ENCODE measurements around the gene HNF1A.

The HNF1A gene

DNA sequence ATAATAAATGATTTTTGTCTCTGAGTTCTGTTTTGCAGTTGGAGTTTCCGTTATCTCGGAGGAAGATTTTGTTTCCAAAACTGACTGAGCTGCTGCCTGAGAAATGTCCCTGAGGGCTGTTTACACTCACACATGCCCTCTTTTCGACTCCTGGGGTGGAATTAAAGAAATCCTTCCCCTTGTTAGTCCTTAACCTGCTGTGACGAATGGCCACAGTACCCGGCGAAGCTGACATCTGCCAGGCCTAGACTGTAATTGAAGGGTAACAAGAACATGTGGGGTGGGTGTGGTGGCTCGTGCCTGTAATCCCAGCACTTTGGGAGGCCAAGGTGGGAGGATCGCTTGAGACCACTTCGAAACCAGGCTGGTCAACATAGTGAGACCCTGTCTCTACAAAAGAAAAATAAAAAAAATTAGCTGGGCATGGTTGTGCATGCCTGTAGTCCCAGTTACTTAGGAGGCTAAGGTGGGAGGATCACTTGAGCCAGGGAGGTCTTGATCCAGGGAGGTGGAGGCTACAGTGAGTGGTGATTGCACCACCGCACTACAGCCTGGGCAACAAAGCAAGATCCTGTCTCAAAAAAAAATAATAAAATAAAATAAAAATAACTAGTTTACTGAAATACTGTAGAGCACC is 52.4 kb downstream of the HNF1A start:
- H3K27ac ChIP-seq (ENCODE audit: low read depth, low read length), result no peak overlapping the region
- no peak overlapping the region for H2BK15ac ChIP-seq (replicated peaks; ENCODE audit: low read depth)
- no peak overlapping the region for H3K23ac ChIP-seq (ENCODE audit: low read length)
- WGBS (ENCODE audit: extremely low coverage, insufficient coverage, low lambda C conversion rate), result no CpG with 5 or more reads among the region's 10 CpGs
- no peak overlapping the region for H3K18ac ChIP-seq (ENCODE audit: low read length)
- no peak overlapping the region for H3K4me2 ChIP-seq (ENCODE audit: low read length)
- H3K4me1 ChIP-seq (ENCODE audit: control insufficient read depth, low read depth, low read length), result no peaks in the 10 kb centered on the region
- no peak overlapping the region for H2BK120ac ChIP-seq (ENCODE audit: low read depth, low read length)
- no peak overlapping the region for H3K4ac ChIP-seq (ENCODE audit: low read depth, low read length)
- no peak overlapping the region for H3K9ac ChIP-seq (ENCODE audit: low read length)
- H2BK5ac ChIP-seq (ENCODE audit: low read length), result no peak overlapping the region
- no peaks in the 10 kb centered on the region for H3K79me1 ChIP-seq (ENCODE audit: low read length)
- no peaks in the 10 kb centered on the region for H3K27me3 ChIP-seq (ENCODE audit: insufficient read depth, low read length, poor library complexity)
- no peak overlapping the region for H4K8ac ChIP-seq (ENCODE audit: low read depth, low read length)
- no peak overlapping the region for H3K4me3 ChIP-seq (ENCODE audit: low read length)
- no peak overlapping the region for H2AK5ac ChIP-seq (ENCODE audit: low read length)
- H3K56ac ChIP-seq (ENCODE audit: low read length), result no peak overlapping the region
- H3K36me3 ChIP-seq (ENCODE audit: control insufficient read depth, insufficient read depth, low read length), result no peaks in the 10 kb centered on the region
- H4K5ac ChIP-seq (ENCODE audit: low read length), result no peak overlapping the region
- no peak for DNase-seq
- no peaks in the 10 kb centered on the region for H3K79me2 ChIP-seq (ENCODE audit: control insufficient read depth, insufficient read depth, low read length)

- H2AK5ac ChIP-seq (ENCODE audit: low read length), result no peak overlapping the region
- no CpG with 5 or more reads among the region's 10 CpGs for WGBS (ENCODE audit: extremely low coverage, insufficient coverage, low lambda C conversion rate)
- H3K18ac ChIP-seq (ENCODE audit: low read length), result no peak overlapping the region
- no peak overlapping the region for H3K56ac ChIP-seq (ENCODE audit: low read length)
- H2BK5ac ChIP-seq (ENCODE audit: low read length), result no peak overlapping the region
- no peak overlapping the region for H3K27ac ChIP-seq (ENCODE audit: low read depth, low read length)
- H3K23ac ChIP-seq (ENCODE audit: low read length), result no peak overlapping the region
- H3K36me3 ChIP-seq (ENCODE audit: control insufficient read depth, insufficient read depth, low read length), result no peaks in the 10 kb centered on the region
- H3K4me1 ChIP-seq (ENCODE audit: control insufficient read depth, low read depth, low read length), result no peaks in the 10 kb centered on the region
- H2BK15ac ChIP-seq (replicated peaks; ENCODE audit: low read depth), result no peak overlapping the region
- no peak overlapping the region for H3K4me2 ChIP-seq (ENCODE audit: low read length)
- no peak overlapping the region for H3K9ac ChIP-seq (ENCODE audit: low read length)
- DNase-seq, result no peak
- H4K5ac ChIP-seq (ENCODE audit: low read length), result no peak overlapping the region
- H3K4ac ChIP-seq (ENCODE audit: low read depth, low read length), result no peak overlapping the region
- no peak overlapping the region for H3K4me3 ChIP-seq (ENCODE audit: low read length)
- no peaks in the 10 kb centered on the region for H3K79me1 ChIP-seq (ENCODE audit: low read length)
- H2BK120ac ChIP-seq (ENCODE audit: low read depth, low read length), result no peak overlapping the region
- no peaks in the 10 kb centered on the region for H3K79me2 ChIP-seq (ENCODE audit: control insufficient read depth, insufficient read depth, low read length)
- H4K8ac ChIP-seq (ENCODE audit: low read depth, low read length), result no peak overlapping the region
- no peaks in the 10 kb centered on the region for H3K27me3 ChIP-seq (ENCODE audit: insufficient read depth, low read length, poor library complexity)
Measured at GRCh38 chr12:121033625-121034349, 55.4 kb downstream of the HNF1A start.

- Histone ChIP-seq H3K27me3 (ENCODE audit: insufficient read depth, low read length, poor library complexity) (no peaks in the 10 kb centered on the region), H2BK15ac (replicated peaks; ENCODE audit: low read depth) (no peak overlapping the region), H3K4me3 (ENCODE audit: low read length) (no peak overlapping the region), H3K56ac (ENCODE audit: low read length) (no peak overlapping the region), H3K79me2 (ENCODE audit: control insufficient read depth, insufficient read depth, low read length) (no peaks in the 10 kb centered on the region), H3K4ac (ENCODE audit: low read depth, low read length) (no peak overlapping the region), H2BK120ac (ENCODE audit: low read depth, low read length) (no peak overlapping the region), H3K23ac (ENCODE audit: low read length) (no peak overlapping the region), H2AK5ac (ENCODE audit: low read length) (no peak overlapping the region), H2BK5ac (ENCODE audit: low read length) (no peak overlapping the region), H3K9ac (ENCODE audit: low read length) (no peak overlapping the region), H3K18ac (ENCODE audit: low read length) (no peak overlapping the region), H4K5ac (ENCODE audit: low read length) (no peak overlapping the region), H3K4me1 (ENCODE audit: control insufficient read depth, low read depth, low read length) (no peaks in the 10 kb centered on the region), H3K27ac (ENCODE audit: low read depth, low read length) (no peak overlapping the region), H3K36me3 (ENCODE audit: control insufficient read depth, insufficient read depth, low read length) (no peaks in the 10 kb centered on the region), H3K79me1 (ENCODE audit: low read length) (no peaks in the 10 kb centered on the region), H4K8ac (ENCODE audit: low read depth, low read length) (no peak overlapping the region), H3K4me2 (ENCODE audit: low read length) (no peak overlapping the region)
- WGBS (ENCODE audit: extremely low coverage, insufficient coverage, low lambda C conversion rate), result no CpG with 5 or more reads among the region's 9 CpGs
- DNase-seq, result no peak
Measured at GRCh38 chr12:121034616-121035305, 56.4 kb downstream of the HNF1A start.

DNA sequence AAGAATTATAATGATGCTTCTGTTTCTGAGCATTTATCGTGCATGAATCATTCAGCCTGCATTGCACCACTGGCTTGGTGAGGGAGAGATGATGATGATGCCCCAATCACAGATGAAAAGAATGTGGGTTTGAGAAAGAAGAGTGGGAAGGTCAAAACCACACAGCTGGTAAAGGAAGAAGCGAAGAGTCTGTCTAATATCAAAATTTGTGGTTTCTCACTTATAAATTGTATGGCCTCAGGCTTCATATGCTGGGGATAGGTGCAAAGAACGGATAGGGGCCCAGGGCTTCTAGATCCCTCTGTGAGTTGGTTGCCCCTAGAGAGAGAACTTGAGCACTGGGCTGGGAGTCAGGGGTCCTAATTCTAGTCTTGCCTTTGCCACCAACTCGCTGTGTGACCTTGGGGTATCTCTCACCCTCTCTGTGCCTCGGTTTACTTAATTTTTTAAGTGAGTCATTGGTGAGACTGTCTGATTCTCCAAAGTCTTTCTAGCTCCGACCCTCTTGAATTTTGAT is 58.5 kb downstream of the HNF1A start:
- Histone ChIP-seq H2AK5ac (ENCODE audit: low read length) (no peak overlapping the region), H3K36me3 (ENCODE audit: control insufficient read depth, insufficient read depth, low read length) (no peaks in the 10 kb centered on the region), H3K4me3 (ENCODE audit: low read length) (no peak overlapping the region), H2BK15ac (replicated peaks; ENCODE audit: low read depth) (no peak overlapping the region), H3K56ac (ENCODE audit: low read length) (no peak overlapping the region), H4K5ac (ENCODE audit: low read length) (no peak overlapping the region), H2BK120ac (ENCODE audit: low read depth, low read length) (no peak overlapping the region), H3K18ac (ENCODE audit: low read length) (no peak overlapping the region), H3K79me2 (ENCODE audit: control insufficient read depth, insufficient read depth, low read length) (no peaks in the 10 kb centered on the region), H3K23ac (ENCODE audit: low read length) (no peak overlapping the region), H4K8ac (ENCODE audit: low read depth, low read length) (no peak overlapping the region), H3K4me2 (ENCODE audit: low read length) (no peak overlapping the region), H3K9ac (ENCODE audit: low read length) (no peak overlapping the region), H3K27ac (ENCODE audit: low read depth, low read length) (no peak overlapping the region), H2BK5ac (ENCODE audit: low read length) (no peak overlapping the region), H3K79me1 (ENCODE audit: low read length) (no peaks in the 10 kb centered on the region), H3K4me1 (ENCODE audit: control insufficient read depth, low read depth, low read length) (no peaks in the 10 kb centered on the region), H3K4ac (ENCODE audit: low read depth, low read length) (no peak overlapping the region), H3K27me3 (ENCODE audit: insufficient read depth, low read length, poor library complexity) (no peaks in the 10 kb centered on the region)
- WGBS (ENCODE audit: extremely low coverage, insufficient coverage, low lambda C conversion rate), result no CpG with 5 or more reads among the region's 6 CpGs
- no peak for DNase-seq

DNA sequence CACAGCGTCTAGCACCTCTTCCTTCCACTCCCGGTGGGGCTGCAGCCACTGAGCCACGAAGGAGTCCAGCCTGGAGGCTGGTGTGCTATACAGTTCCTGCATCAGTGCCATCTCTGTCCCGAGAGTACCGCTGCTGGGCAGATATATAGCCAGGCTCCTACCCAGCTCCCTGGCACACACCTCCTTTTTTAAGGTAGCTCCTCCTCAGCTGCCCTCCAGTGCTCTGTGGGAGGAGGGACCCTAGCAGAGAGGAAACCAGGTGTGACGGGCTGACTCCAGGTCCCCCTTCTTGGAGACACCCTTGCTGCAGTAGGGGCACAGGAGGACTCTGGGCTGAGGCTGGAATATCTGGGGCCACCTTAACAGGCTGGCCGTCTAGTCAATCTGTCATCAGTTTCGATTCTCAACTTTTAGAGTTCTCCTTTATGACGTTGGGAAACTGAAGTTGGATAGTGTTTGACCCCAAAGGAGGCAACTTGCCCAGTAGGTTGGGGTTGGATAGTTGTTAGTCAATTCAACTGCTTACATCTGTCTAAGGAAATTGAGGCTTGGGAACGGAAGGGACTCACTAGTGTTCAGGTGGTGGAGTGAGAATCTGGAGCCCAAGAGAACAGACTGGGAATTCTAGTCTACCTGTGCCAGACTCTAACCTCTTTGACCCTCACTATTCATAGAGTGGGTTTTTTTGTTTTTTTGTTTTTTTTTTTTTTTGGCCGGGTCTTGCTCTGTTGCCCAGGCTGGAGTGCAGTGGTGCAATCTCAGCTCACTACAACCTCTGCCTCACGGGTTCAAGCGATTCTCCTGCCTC is 60.7 kb downstream of the HNF1A start, which contains the start of gene OASL:
Gene OASL, minus strand, starts transcription at position 386 of the 808 bp plus-strand sequence. Its CDS starts 275 bp downstream, at position 111.
- no peak within 1 kb of the TSS for H4K5ac ChIP-seq (ENCODE audit: low read length)
- H3K4me1 ChIP-seq (ENCODE audit: control insufficient read depth, low read depth, low read length), result no peaks in the 10 kb centered on the region
- H2BK15ac ChIP-seq (replicated peaks; ENCODE audit: low read depth), result no peak within 1 kb of the TSS
- no peak within 1 kb of the TSS for H3K23ac ChIP-seq (ENCODE audit: low read length)
- no peak within 1 kb of the TSS for H4K8ac ChIP-seq (ENCODE audit: low read depth, low read length)
- H3K27me3 ChIP-seq (ENCODE audit: insufficient read depth, low read length, poor library complexity), result no peaks in the 10 kb centered on the region
- H3K27ac ChIP-seq (ENCODE audit: low read depth, low read length), result no peak within 1 kb of the TSS
- no peak within 1 kb of the TSS for H3K9ac ChIP-seq (ENCODE audit: low read length)
- no peak for DNase-seq
- H3K4me3 ChIP-seq (ENCODE audit: low read length), result no peak within 1 kb of the TSS
- no peak within 1 kb of the TSS for H3K56ac ChIP-seq (ENCODE audit: low read length)
- no peak within 1 kb of the TSS for H3K4me2 ChIP-seq (ENCODE audit: low read length)
- H3K36me3 ChIP-seq (ENCODE audit: control insufficient read depth, insufficient read depth, low read length), result no peaks in the 10 kb centered on the region
- no peak within 1 kb of the TSS for H2BK120ac ChIP-seq (ENCODE audit: low read depth, low read length)
- no CpG with 5 or more reads among the region's 13 CpGs for WGBS (ENCODE audit: extremely low coverage, insufficient coverage, low lambda C conversion rate)
- no peaks in the 10 kb centered on the region for H3K79me2 ChIP-seq (ENCODE audit: control insufficient read depth, insufficient read depth, low read length)
- H2AK5ac ChIP-seq (ENCODE audit: low read length), result no peak within 1 kb of the TSS
- no peak within 1 kb of the TSS for H2BK5ac ChIP-seq (ENCODE audit: low read length)
- no peak within 1 kb of the TSS for H3K4ac ChIP-seq (ENCODE audit: low read depth, low read length)
- no peaks in the 10 kb centered on the region for H3K79me1 ChIP-seq (ENCODE audit: low read length)
- no peak within 1 kb of the TSS for H3K18ac ChIP-seq (ENCODE audit: low read length)
